Ectodermal cell (in vitro differentiated cells): Measurements from ENCODE around the gene BAIAP2.
"Not testable (repeated sequence)": the region's sequence is repeated elsewhere in the genome, so short reads cannot be mapped to it uniquely, and the experiment has no call there.

ENCODE experiments used
- H3K27ac ChIP-seq: 2 replicates; pipeline ENCODE4 v1.7.0; 2013; ENCODE audit warnings: mild to moderate bottlenecking, low read depth, low read length; ENCODE audit not compliant: insufficient read depth, poor library complexity, severe bottlenecking
- H3K27me3 ChIP-seq: 2 replicates; pipeline ENCODE4 v1.7.0; 2013; ENCODE audit warnings: mild to moderate bottlenecking, low read length; ENCODE audit not compliant: insufficient read depth, control insufficient read depth, poor library complexity, severe bottlenecking
- H3K36me3 ChIP-seq: one replicate; pipeline ENCODE4 v1.7.0; 2013; ENCODE audit warnings: low read length; ENCODE audit not compliant: control insufficient read depth, insufficient read depth
- H3K4me1 ChIP-seq: one replicate; pipeline ENCODE4 v1.7.0; 2013; ENCODE audit warnings: low read length; ENCODE audit not compliant: control insufficient read depth, insufficient read depth
- H3K4me3 ChIP-seq: 2 replicates; pipeline ENCODE4 v1.7.0; 2013; ENCODE audit warnings: low read depth, low read length, control low read depth; ENCODE audit not compliant: insufficient read depth
- H3K9me3 ChIP-seq: 2 replicates; pipeline ENCODE4 v1.7.0; 2013; ENCODE audit warnings: mild to moderate bottlenecking, low read length, moderate library complexity; ENCODE audit not compliant: control insufficient read depth
- WGBS, 2 experiments: methylation state at CpG; one replicate each; pipeline ENCODE4 v1.1.7; 2013; ENCODE audit warnings: missing lambda C conversion rate in 2 of 2; 5-methylcytosine and 5-hydroxymethylcytosine counted together

The BAIAP2 gene

GRCh38 chr17:81151278-81151677 is 116.3 kb downstream of the BAIAP2 start:
- 91 to 94% methylated on average over 12 of the region's 13 CpGs for WGBS, 2 experiments
- H3K4me1 ChIP-seq: no peaks in the 10 kb centered on the region
- H3K27me3 ChIP-seq: no peaks in the 10 kb centered on the region

GRCh38 chr17:81152288-81152828 is 117.4 kb downstream of the BAIAP2 start:
- Histone ChIP-seq H3K4me3 (no peak overlapping the region), H3K9me3 (no peaks in the 10 kb centered on the region), H3K27ac (no peak overlapping the region), H3K4me1 (no peaks in the 10 kb centered on the region), H3K36me3 (no peaks in the 10 kb centered on the region), H3K27me3 (no peaks in the 10 kb centered on the region)
- 75 to 77% methylated on average over 8 of the region's 8 CpGs for WGBS, 2 experiments

More at GRCh38 chr17:81151278-81151677, 116.3 kb downstream of the BAIAP2 start:
- Histone ChIP-seq H3K27ac (no peak overlapping the region), H3K4me3 (no peak overlapping the region), H3K36me3 (no peaks in the 10 kb centered on the region), H3K9me3 (no peaks in the 10 kb centered on the region)

- Histone ChIP-seq H3K4me3 (no peak overlapping the region), H3K27ac (no peak overlapping the region), H3K27me3 (no peaks in the 10 kb centered on the region), H3K36me3 (no peaks in the 10 kb centered on the region), H3K4me1 (no peaks in the 10 kb centered on the region), H3K9me3 (no peaks in the 10 kb centered on the region)
- 92 to 93% methylated on average over 17 of the region's 17 CpGs for WGBS, 2 experiments
These were observed 118.4 kb downstream of the BAIAP2 start for GRCh38 chr17:81153340-81153803.

GRCh38 chr17:81154016-81154415 is 119.1 kb downstream of the BAIAP2 start:
- H3K27me3 ChIP-seq, H3K4me3 ChIP-seq, H3K36me3 ChIP-seq, H3K4me1 ChIP-seq, H3K27ac ChIP-seq, H3K9me3 ChIP-seq: not testable (repeated sequence)
- WGBS, 2 experiments: 93 to 95% methylated on average over 9 of the region's 9 CpGs

GRCh38 chr17:81154961-81155360 is 120.0 kb downstream of the BAIAP2 start:
- Histone ChIP-seq H3K36me3 (no peaks in the 10 kb centered on the region), H3K4me1 (no peaks in the 10 kb centered on the region), H3K27me3 (no peaks in the 10 kb centered on the region), H3K9me3 (no peaks in the 10 kb centered on the region), H3K4me3 (no peak overlapping the region), H3K27ac (no peak overlapping the region)
- 96% methylated on average over 18 of the region's 18 CpGs for WGBS, 2 experiments

GRCh38 chr17:81156866-81157805 is 122.2 kb downstream of the BAIAP2 start:
- Histone ChIP-seq H3K27ac (no peak overlapping the region), H3K36me3 (no peaks in the 10 kb centered on the region), H3K4me1 (no peaks in the 10 kb centered on the region), H3K27me3 (no peaks in the 10 kb centered on the region), H3K9me3 (no peaks in the 10 kb centered on the region), H3K4me3 (no peak overlapping the region)
- WGBS, 2 experiments: 93% methylated on average over 38 of the region's 38 CpGs

GRCh38 chr17:81157848-81158687 is 123.1 kb downstream of the BAIAP2 start:
- 89 to 91% methylated on average over 39 of the region's 39 CpGs for WGBS, 2 experiments
- no peaks in the 10 kb centered on the region for H3K9me3 ChIP-seq
- H3K4me3 ChIP-seq: no peak overlapping the region
- H3K27ac ChIP-seq: no peak overlapping the region
- H3K4me1 ChIP-seq: no peaks in the 10 kb centered on the region
- H3K27me3 ChIP-seq: no peaks in the 10 kb centered on the region
- H3K36me3 ChIP-seq: no peaks in the 10 kb centered on the region

- H3K4me1 ChIP-seq: no peaks in the 10 kb centered on the region
- no peak overlapping the region for H3K27ac ChIP-seq
- no peaks in the 10 kb centered on the region for H3K36me3 ChIP-seq
- H3K9me3 ChIP-seq: no peaks in the 10 kb centered on the region
- no peak overlapping the region for H3K4me3 ChIP-seq
- H3K27me3 ChIP-seq: no peaks in the 10 kb centered on the region
- WGBS, 2 experiments: 91 to 92% methylated on average over 43 of the region's 43 CpGs
These were observed 124.0 kb downstream of the BAIAP2 start for GRCh38 chr17:81158688-81159590.

- Histone ChIP-seq H3K27ac (no peak overlapping the region), H3K4me1 (peaks cover 4% of the 10 kb centered on the region), H3K4me3 (no peak overlapping the region), H3K27me3 (no peaks in the 10 kb centered on the region), H3K9me3 (no peaks in the 10 kb centered on the region), H3K36me3 (no peaks in the 10 kb centered on the region)
- 89 to 91% methylated on average over 25 of the region's 25 CpGs for WGBS, 2 experiments
These were observed 124.8 kb downstream of the BAIAP2 start for GRCh38 chr17:81159611-81160265.
